Smooth muscle cell (in vitro differentiated cells): ENCODE results near the gene REL. TPM values are rescaled to one million over a fixed set of nuclear protein-coding genes. Genes with fewer than 3 reads are reported as not detected.

Experiments
- DNase-seq: peaks from one replicate; lab custom pipeline; 2025; ENCODE audit not compliant: unreplicated experiment; lab: John Stamatoyannopoulos, UW
- H2AFZ ChIP-seq: fragments of 200-600 bp; sonication (generic); 2 replicates; pipeline ENCODE4 v1.6.0; 2016; ENCODE audit warnings: antibody characterized with exemption, low read depth, mild to moderate bottlenecking
- H3F3A ChIP-seq: fragments of 200-600 bp; sonication (generic); 2 replicates; pipeline ENCODE4 v1.6.0; 2017; ENCODE audit warnings: antibody characterized with exemption, low read depth
- H3K27ac ChIP-seq: fragments of 200-600 bp; sonication (generic); 2 replicates; pipeline ENCODE4 v1.5.1; 2016; ENCODE audit warnings: low read depth, mild to moderate bottlenecking
- H3K27me3 ChIP-seq: fragments of 200-600 bp; sonication (generic); 2 replicates; pipeline ENCODE4 v1.6.1; 2016; ENCODE audit warnings: low read depth, mild to moderate bottlenecking
- H3K36me3 ChIP-seq: fragments of 200-600 bp; sonication (generic); 2 replicates; pipeline ENCODE4 v1.5.1; 2016; ENCODE audit warnings: low read depth
- H3K4me1 ChIP-seq: fragments of 200-600 bp; sonication (generic); 2 replicates; pipeline ENCODE4 v1.5.1; 2016; ENCODE audit warnings: low read depth
- H3K4me2 ChIP-seq: fragments of 200-600 bp; sonication (generic); 2 replicates; pipeline ENCODE4 v1.6.0; 2016; ENCODE audit warnings: mild to moderate bottlenecking
- H3K4me3 ChIP-seq: fragments of 200-600 bp; sonication (generic); 2 replicates; pipeline ENCODE4 v1.5.1; 2016; ENCODE audit warnings: mild to moderate bottlenecking
- H3K79me2 ChIP-seq: fragments of 200-600 bp; sonication (generic); 2 replicates; pipeline ENCODE4 v1.6.0; 2016; ENCODE audit warnings: low read depth, mild to moderate bottlenecking
- H3K9ac ChIP-seq: fragments of 200-600 bp; sonication (generic); 2 replicates; pipeline ENCODE4 v1.6.0; 2016; ENCODE audit warnings: low read depth
- H3K9me3 ChIP-seq: fragments of 200-600 bp; sonication (generic); replicated peaks from 2 replicates; pipeline ENCODE4 v1.5.1; 2016; ENCODE audit warnings: low read depth
- H4K20me1 ChIP-seq: fragments of 200-600 bp; sonication (generic); 2 replicates; pipeline ENCODE4 v1.6.0; 2016; ENCODE audit warnings: low read depth
- CTCF ChIP-seq: fragments of 200-600 bp; sonication (generic); IDR thresholded peaks from 2 replicates; pipeline ENCODE4 v1.5.1; 2017; ENCODE audit warnings: borderline replicate concordance, mild to moderate bottlenecking, antibody characterized with exemption; ENCODE audit not compliant: insufficient read depth, poor library complexity, severe bottlenecking
- WGBS: methylation state at CpG from one replicate; pipeline ENCODE4 v1.1.7; 2016; ENCODE audit warnings: low lambda C conversion rate; 5-methylcytosine and 5-hydroxymethylcytosine counted together
- polyA plus RNA-seq: library from polyadenylated mRNA; unstranded; fragments of >200 nt; fragmentation: Nextera tagmentation; extraction: Ambion mirVana; gene quantifications from 2 replicates; pipeline ENCODE4 v1.2.1, GENCODE V29; 2016
- total RNA-seq: library from RNA; depleted of rRNA; stranded (reverse); fragments of >200 nt; gene quantifications from 2 replicates; pipeline ENCODE4 v1.2.3, GENCODE V29; 2014

The REL gene
- total and polyA plus RNA-seq, 2 experiments from 2014 or later = 2.3 to 15.3 TPM

- no peaks in the 10 kb centered on the region for H4K20me1 ChIP-seq
- no peak overlapping the region for H3K27ac ChIP-seq
- H2AFZ ChIP-seq = no peak overlapping the region
- H3K4me3 ChIP-seq = no peak overlapping the region
- no peak overlapping the region for H3K4me2 ChIP-seq
- no peak for TF ChIP-seq CTCF
- no peak overlapping the region for H3K9ac ChIP-seq
- no peaks in the 10 kb centered on the region for H3K27me3 ChIP-seq
- no peaks in the 10 kb centered on the region for H3K36me3 ChIP-seq
- 92% methylated on average over 1 of the region's 1 CpG for WGBS
- no peaks in the 10 kb centered on the region for H3F3A ChIP-seq
- no peaks in the 10 kb centered on the region for H3K79me2 ChIP-seq
- no peaks in the 10 kb centered on the region for H3K9me3 ChIP-seq
- no peaks in the 10 kb centered on the region for H3K4me1 ChIP-seq
- no peak for DNase-seq
Observed at GRCh38 chr2:60966507-60967405, 85.4 kb downstream of the REL start.

- Histone ChIP-seq H3K9me3 (no peaks in the 10 kb centered on the region), H3K4me2 (no peak overlapping the region), H3F3A (no peaks in the 10 kb centered on the region), H3K27ac (no peak overlapping the region), H4K20me1 (no peaks in the 10 kb centered on the region), H2AFZ (no peak overlapping the region), H3K9ac (no peak overlapping the region), H3K4me3 (no peak overlapping the region), H3K36me3 (no peaks in the 10 kb centered on the region), H3K79me2 (no peaks in the 10 kb centered on the region), H3K27me3 (no peaks in the 10 kb centered on the region), H3K4me1 (peaks cover 9% of the 10 kb centered on the region)
- no peak for DNase-seq
- TF ChIP-seq CTCF = no peak
- 95% methylated on average over 32 of the region's 32 CpGs for WGBS
Observed at GRCh38 chr2:60972889-60973656, 91.7 kb downstream of the REL start.

GRCh38 chr2:60973705-60974104, 92.3 kb downstream of the REL start:
- peaks cover 9% of the 10 kb centered on the region for H3K4me1 ChIP-seq
- H3K4me2 ChIP-seq = no peak overlapping the region
- H3K9me3 ChIP-seq = no peaks in the 10 kb centered on the region
- H3K27me3 ChIP-seq = no peaks in the 10 kb centered on the region
- no peak for TF ChIP-seq CTCF
- no peak overlapping the region for H3K4me3 ChIP-seq
- no peak overlapping the region for H3K27ac ChIP-seq
- H3F3A ChIP-seq = no peaks in the 10 kb centered on the region
- H3K79me2 ChIP-seq = no peaks in the 10 kb centered on the region
- H2AFZ ChIP-seq = no peak overlapping the region
- whole genome bisulfite sequencing = 69% methylated on average over 5 of the region's 5 CpGs
- no peaks in the 10 kb centered on the region for H3K36me3 ChIP-seq
- no peaks in the 10 kb centered on the region for H4K20me1 ChIP-seq
- no peak overlapping the region for H3K9ac ChIP-seq
- DNase-seq = no peak
